GM18520 (cell line): ENCODE measurements around the gene PRKCQ.

Experiments used
- ATAC-seq: cut with Tn5 transposase; IDR thresholded peaks from one replicate; pipeline ENCODE4 v1.9.1; 2021; ENCODE audit not compliant: unreplicated experiment

The PRKCQ gene

GRCh38 chr10:6579904-6580278 is at the start of gene PRKCQ:
TSS of gene PRKCQ (minus strand) at chr10:6580276. CDS start at chr10:6515135, 65,141 bp downstream.
- no peak for ATAC-seq

GRCh38 chr10:6625428-6625827 is 45.4 kb upstream of the PRKCQ start:
- no peak for ATAC-seq

GRCh38 chr10:6624392-6624791 is 44.3 kb upstream of the PRKCQ start:
- no peak for ATAC-seq

- ATAC-seq, result no peak
Observed at GRCh38 chr10:6622921-6623320, 42.8 kb upstream of the PRKCQ start.

- no peak for ATAC-seq
Observed at GRCh38 chr10:6621536-6621935, 41.5 kb upstream of the PRKCQ start.

- no peak for ATAC-seq
Observed at GRCh38 chr10:6619660-6620059, 39.6 kb upstream of the PRKCQ start.

- no peak for ATAC-seq
Observed at GRCh38 chr10:6618340-6618739, 38.3 kb upstream of the PRKCQ start.

GRCh38 chr10:6617309-6618076 is 37.4 kb upstream of the PRKCQ start:
- no peak for ATAC-seq

GRCh38 chr10:6615971-6616370 is 35.9 kb upstream of the PRKCQ start:
- ATAC-seq, result no peak

- ATAC-seq, result no peak
Observed at GRCh38 chr10:6612371-6612770, 32.3 kb upstream of the PRKCQ start.

- no peak for ATAC-seq
Observed at GRCh38 chr10:6610647-6611046, 30.6 kb upstream of the PRKCQ start.

GRCh38 chr10:6609625-6610024 is 29.5 kb upstream of the PRKCQ start:
- no peak for ATAC-seq

GRCh38 chr10:6607778-6608177 is 27.7 kb upstream of the PRKCQ start:
- ATAC-seq, result no peak

- ATAC-seq, result no peak
Observed at GRCh38 chr10:6607182-6607581, 27.1 kb upstream of the PRKCQ start.

- no peak for ATAC-seq
Observed at GRCh38 chr10:6603142-6604125, 23.4 kb upstream of the PRKCQ start.

- no peak for ATAC-seq
Observed at GRCh38 chr10:6602700-6603084, 22.6 kb upstream of the PRKCQ start.

GRCh38 chr10:6602026-6602699 is 22.1 kb upstream of the PRKCQ start:
- no peak for ATAC-seq

GRCh38 chr10:6601246-6601805 is 21.2 kb upstream of the PRKCQ start:
- no peak for ATAC-seq

- no peak for ATAC-seq
Observed at GRCh38 chr10:6600224-6600987, 20.3 kb upstream of the PRKCQ start.

- no peak for ATAC-seq
Observed at GRCh38 chr10:6598679-6599078, 18.6 kb upstream of the PRKCQ start.
